NCI-H345 treated with DMSO at 0.1 percent for 48 hours (cell line): Measurements from ENCODE around the gene DACT3.

Experiments
- DNase-seq: peaks from one replicate; lab custom pipeline; 2025; ENCODE audit not compliant: unreplicated experiment; lab: John Stamatoyannopoulos, UW

DACT3 gene

GRCh38 chr19:46661020-46661731, at the start of gene DACT3:
Gene DACT3, minus strand, starts transcription at chr19:46661182. Its CDS starts 118 bp downstream, at chr19:46661064.
- peak; percentile 94 for DNase-seq

DNA sequence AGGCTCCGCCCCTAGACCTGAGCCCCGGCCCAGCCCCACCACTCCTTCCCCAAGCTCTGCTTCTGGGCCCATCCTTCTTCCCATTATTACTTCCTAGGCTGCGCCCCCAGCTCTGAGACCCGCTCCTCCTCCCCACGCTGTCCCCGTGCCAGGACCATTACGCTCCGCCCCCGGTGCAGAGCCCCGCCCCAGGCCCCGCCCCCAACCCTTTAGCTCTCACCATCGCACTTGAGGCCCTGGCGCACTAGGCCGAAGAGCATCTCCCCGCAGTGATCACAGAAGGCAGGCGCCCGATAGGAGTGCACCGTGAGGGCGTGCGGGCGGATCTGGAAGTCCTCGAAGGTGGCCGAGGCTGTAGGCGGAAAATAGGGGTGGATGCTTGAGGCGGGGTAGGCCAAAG, 49.7 kb upstream of the DACT3 start:
- no peak for DNase-seq

DNA sequence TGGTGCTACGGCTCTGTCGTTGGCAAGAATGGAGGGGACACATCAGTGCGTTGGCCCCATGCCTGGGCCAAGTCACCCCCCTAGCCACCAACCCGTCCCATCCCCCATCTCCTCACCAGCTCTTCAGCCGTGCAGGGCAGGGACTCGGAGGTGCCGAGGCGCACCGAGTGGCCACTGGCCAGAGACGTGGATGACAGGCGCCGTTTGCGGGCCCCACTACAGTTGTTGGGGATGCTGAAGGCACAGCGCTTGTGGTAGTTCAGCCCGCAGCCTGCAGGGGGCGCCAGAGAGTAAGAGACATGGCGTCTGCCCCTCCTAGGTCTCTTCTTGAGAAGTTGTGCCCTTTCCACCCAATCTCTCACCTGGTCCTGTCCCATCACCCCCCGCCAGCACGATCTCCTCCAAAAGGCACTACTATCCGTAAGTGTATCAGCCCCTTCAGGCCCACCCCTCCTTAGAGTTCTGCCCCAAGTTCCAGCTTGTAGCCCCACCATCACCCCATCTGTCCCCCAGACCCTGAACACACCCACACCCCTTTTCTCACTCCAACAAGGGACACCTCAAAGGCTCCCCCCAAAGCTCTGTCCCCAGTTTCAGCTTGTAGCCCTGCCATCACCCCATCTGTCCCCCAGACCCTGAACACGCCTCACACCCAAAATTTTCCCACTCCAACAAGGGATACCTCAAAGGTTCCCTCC, 43.5 kb upstream of the DACT3 start:
- DNase-seq: no peak

DNA sequence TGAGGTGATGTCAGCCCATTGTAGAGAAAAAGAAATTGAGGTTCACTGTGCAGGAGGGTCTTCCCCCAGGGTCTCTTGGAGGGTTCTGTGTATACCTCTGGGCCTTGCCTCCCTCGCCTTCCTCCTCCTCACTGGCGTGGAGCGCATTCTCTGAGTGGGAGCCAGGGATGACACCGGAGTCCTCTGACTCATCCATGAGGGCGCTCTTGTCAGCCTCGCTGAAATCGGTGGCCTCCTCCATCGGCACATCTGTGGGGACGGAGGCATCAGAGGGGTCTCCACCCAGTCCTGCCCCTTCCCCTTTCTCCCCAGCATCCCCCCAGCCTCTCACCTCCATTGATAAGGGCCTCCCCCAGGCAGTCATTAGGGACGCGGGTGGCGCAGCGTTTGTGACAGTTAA, 39.7 kb upstream of the DACT3 start:
- DNase-seq: no peak

GRCh38 chr19:46698395-46699321, 37.7 kb upstream of the DACT3 start:
- DNase-seq: no peak

GRCh38 chr19:46697204-46697960, 36.4 kb upstream of the DACT3 start:
- no peak for DNase-seq

GRCh38 chr19:46696866-46697203, 35.9 kb upstream of the DACT3 start:
- no peak for DNase-seq

DNA sequence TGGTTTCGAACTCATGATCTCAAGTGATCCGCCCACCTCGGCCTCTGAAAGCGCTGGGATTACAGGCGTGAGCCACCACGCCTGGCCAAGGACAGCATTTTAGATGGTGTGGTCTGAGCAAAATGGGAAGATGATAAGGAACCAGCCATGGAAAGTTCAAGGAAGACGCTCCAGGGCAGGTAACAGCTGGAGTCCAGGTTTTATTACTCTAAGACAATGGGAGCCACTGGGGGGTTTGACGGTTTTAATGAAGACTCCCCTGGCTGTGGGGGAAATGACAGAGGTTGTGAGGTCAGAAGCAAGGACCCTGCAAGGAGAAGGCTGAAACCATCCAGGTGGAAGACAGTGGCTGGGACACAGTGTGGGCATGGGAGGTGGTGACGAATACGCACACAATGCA, 35.1 kb upstream of the DACT3 start:
- DNase-seq: no peak

GRCh38 chr19:46693760-46694159, 32.8 kb upstream of the DACT3 start:
- no peak for DNase-seq

- no peak for DNase-seq
These were observed 32.1 kb upstream of the DACT3 start for GRCh38 chr19:46692918-46693722.

- DNase-seq: no peak
These were observed 31.0 kb upstream of the DACT3 start for GRCh38 chr19:46691948-46692347.

GRCh38 chr19:46691104-46691503, 30.1 kb upstream of the DACT3 start:
- DNase-seq: no peak

DNA sequence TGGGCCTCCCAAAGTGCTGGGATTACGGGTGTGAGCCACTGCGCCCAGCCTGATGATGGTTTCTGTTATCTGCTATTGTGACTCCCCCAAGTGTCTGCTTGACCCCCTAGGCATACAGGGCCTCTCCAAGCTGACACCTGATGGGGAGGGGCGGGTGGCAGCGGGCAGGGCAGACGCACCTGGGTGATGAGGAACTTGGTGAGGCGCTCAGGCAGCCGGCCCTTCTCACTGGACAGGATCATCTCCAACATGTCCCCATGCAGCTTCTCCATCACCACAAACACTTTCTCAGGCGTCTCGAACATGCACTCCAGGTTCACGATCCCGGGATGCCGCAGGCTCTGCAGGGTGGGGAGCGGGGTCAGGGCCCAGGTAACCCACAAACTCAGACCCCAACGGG, 28.4 kb upstream of the DACT3 start:
- DNase-seq: no peak

GRCh38 chr19:46687438-46688145, 26.6 kb upstream of the DACT3 start:
- no peak for DNase-seq

- no peak for DNase-seq
These were observed 24.2 kb upstream of the DACT3 start for GRCh38 chr19:46685189-46685588.

DNA sequence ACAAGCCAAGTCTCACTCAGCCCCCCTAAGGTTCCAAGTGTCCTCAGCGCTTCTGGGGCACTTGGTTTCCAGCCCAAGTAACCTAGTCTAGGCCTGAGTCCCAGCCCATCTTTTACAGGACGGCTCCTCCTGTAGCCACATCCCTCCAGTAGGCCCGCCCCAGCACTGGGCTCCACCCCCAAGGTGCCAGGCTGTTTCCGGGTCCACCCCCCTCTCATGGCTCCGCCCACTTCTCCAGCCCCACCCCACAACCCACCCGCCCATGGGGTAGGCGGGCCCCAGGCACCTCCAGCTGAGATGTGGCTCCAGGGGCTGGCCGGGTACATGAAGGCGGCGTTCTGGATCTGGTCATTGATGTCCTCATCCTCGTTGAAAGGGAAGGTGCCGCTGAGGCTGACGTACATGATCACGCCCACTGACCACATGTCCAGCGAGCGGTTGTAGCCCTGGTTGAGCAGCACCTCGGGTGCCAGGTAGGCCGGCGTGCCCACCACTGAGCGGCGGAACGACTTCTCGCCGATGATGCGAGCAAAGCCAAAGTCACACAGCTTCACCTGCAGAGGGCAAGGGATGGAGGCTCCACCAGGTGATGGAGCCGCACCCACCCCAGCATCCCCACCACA, 17.2 kb upstream of the DACT3 start:
- no peak for DNase-seq

GRCh38 chr19:46674416-46675178, 13.6 kb upstream of the DACT3 start:
- DNase-seq: no peak

- DNase-seq: no peak
These were observed 9.8 kb upstream of the DACT3 start for GRCh38 chr19:46670813-46671212.
